ENCODE results near the gene CCNYL1.

The CCNYL1 gene

GRCh38 chr2:207767461-207768167 lies 56.2 kb downstream of the CCNYL1 start:
- no peak for DNase-seq

DNA sequence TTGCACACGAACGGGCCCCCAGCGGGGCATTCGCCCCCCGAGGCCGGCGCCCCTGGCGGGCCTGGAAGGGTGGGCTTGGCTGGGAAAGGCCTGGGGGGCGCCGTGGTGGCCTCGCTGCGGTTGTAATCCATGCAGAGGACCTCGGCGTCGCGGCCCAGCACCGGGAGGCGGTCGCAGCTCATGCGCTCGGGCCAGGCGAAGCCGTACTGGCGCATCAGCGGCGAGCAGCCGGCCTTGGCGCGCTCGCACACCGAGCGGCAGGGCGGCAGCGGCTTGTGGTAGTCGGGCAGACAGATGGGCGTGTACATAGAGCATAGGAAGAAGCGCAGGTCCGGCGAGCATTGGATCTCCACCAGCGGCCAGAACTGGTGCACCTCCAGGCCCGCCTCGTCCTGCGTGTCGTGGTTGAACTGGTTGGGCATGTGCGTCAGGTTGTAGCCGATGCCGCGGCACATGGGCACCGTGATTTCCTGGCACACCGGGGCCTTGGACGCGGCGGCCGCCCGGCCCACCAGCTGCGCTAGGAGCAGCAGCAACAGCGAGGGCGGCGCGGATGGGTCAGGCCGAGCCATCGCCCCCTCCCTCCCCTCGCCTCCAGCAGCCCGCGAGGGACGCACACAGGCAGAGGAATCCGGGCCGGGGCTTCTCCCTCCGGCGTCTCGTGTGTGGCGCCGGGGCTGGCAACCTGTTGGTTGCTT lies 56.9 kb downstream of the CCNYL1 start:
- DNase-seq = no peak

GRCh38 chr2:207768866-207769596 lies 57.6 kb downstream of the CCNYL1 start:
- peak; percentile 20 for DNase-seq

DNA sequence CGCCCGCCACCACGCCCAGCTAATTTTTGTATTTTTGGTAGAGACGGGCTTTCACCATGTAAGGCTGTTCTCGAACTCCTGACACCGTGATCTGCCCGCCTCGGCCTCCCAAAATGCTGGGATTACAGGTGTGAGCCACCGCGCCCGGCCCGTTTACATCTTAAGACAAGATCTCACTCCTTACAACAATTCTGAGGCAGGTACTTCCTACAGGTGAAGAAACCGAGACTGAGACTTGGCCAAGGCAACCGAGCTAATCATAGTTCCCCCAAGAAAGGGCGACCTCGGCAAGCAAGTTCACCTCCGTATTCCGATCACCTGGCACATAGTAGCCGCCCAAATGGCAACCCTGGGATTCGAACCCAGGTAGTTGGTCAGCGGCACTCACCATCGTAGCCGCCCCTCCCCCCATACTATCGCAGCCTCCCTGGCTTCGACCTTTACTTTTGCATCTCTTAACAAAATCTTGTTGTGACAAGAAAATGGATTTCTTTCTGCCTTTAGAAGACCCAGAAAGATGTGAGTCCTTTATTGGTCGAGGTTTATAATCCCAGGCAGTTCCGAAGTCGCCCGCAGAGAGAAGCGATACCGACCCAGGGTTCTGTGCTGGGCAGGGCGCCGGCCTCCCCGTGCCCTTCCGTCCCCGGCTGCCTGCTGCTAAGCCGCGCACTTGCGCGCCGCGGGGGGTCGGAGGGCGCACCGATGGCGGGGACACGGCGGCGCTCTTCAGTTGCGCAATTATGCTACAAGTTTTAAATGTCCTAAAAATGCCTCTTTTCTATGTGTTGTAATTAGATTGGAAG lies 59.4 kb downstream of the CCNYL1 start:
- DNase-seq = no peak

- no peak for DNase-seq
Observed at GRCh38 chr2:207771421-207771820, 60.0 kb downstream of the CCNYL1 start.

DNA sequence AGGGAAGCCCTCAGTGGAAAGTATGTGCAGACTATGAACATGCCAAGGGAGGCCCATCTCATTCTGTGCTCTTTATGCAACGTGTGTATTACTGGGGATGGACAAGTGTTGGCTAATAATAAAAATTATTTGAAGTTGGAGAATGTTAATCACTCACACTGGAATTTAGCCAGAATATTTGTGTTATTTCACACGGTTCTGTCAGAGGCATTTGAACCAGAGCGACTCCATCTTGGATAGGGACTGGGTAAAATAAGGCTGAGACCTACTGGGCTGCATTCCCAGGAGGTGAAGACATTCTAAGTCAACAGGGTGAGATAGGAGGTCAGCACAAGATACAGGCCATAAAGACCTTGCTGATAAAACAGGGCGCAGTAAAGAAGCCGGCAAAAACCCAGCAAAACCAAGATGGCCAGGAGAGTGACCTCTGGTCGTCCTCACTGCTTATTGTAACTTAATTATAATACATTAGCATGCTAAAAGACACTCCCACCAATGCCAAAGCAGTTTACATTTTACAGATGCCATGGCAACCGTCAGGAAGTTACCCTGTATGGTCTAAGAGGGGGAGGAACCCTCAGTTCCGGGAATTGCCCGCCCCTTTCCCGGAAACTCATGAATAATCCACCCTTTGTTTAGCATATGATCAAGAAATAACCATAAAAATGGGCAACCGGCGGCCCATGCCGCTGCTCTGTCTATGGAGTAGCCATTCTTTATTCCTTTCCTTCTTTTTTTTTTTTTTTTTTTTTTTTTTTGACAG lies 60.8 kb downstream of the CCNYL1 start:
- peak; percentile 8 for DNase-seq

GRCh38 chr2:207772844-207773205 lies 61.4 kb downstream of the CCNYL1 start:
- no peak for DNase-seq

DNA sequence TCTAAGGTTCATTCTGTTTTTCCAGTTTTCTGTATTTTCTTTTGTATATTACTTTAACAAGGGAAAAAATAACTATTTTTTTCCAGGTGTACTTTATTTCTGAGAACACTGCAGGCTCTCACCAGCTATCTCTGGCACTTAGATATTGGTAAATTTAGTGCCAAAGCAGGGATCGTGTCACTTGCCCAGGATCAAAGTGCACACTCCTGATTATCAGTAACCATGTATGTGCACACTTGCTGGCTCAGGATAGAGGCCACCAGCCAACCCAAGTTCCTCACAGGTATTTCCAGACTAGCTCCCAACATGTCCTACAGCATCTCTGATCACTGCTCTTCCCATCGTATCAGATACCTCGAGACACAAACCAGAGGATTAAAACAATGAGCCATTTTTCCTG lies 64.0 kb downstream of the CCNYL1 start:
- no peak for DNase-seq

DNA sequence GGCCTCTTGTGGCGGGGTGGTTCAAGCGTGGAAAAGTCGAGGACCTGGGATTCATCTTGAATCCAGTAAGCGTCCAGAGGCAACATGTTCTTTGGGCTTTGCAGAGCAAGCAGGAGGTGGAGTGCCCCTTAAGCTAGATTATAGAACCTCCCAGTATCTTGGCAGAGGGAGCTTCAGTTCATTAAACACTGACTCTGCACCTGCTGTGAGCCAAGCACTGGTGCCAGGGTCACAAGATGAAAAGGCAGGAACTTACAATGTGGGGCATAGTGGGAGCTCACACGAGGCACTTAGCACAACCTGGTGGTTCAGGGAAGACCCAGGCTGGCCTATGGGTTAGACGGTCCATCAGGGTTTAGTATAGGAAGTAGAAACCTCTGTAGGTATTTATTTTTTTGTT lies 65.7 kb downstream of the CCNYL1 start:
- no peak for DNase-seq

DNA sequence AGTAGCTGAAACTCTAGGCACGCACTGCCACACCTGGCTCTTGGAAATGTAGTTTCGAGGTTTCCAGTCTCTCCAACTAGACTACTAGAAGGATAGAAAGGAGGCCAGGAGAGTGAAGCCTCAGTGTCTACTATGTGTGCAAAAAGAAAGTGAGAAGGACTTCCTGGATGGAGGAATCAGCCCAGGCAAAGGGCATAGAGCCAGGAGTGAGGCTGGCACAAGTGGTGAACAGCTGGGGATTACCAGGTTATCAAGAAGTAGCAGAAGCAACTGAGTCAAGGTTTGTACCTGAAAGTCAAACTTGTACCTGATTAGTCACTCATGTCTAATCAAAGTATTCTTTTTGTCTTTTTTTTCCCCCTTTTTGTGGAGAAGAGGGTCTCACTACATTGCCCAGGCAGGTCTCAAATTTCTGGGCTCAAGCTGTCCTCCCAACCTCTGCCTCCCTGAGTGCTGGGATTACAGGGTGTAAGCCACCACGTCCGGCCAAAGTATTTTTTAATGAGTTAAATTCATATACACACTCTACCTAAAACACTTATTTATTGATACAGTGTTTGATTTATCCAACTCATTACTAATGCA lies 67.0 kb downstream of the CCNYL1 start:
- DNase-seq = no peak

DNA sequence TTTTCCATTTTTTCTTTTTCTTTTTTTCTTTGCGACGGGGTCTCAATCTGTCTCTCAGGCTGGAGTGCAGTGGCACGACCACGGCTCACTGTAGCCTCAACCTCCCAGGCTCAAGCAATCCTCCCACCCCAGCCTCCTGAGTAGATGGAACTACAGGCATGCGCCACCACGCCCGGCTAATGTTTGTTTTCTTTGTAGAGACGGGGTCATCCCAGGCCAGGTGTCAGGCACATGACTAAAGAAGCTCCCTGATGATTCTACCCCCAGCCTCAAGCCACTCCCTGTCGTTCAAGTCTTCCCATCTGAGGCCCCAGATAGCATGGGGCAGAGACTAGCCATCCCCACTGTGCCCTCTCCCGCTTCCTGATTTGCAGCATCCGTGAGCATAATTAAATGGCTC lies 68.1 kb downstream of the CCNYL1 start:
- DNase-seq = no peak

GRCh38 chr2:207782238-207783030 lies 71.0 kb downstream of the CCNYL1 start:
- no peak for DNase-seq

- no peak for DNase-seq
Observed at GRCh38 chr2:207783514-207783913, 72.1 kb downstream of the CCNYL1 start.

DNA sequence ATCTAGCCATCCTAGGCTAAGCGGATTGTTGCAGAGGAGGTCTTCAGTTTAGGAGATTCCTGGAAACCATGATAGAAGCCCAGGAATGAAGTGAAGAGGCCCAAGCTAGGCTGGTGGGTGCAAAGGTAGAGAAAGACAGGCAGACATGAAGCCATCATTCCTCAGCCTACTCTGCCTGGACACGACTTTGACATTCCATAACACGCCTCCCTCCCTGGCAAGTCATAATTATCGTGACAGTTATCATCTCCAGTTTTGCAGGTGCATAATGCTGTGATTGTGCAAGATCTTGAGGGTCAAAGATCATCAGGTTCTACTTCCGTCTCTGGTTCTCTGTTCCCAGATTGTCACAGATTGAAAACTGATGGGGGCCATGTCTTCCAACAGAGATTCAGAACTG lies 73.5 kb downstream of the CCNYL1 start:
- no peak for DNase-seq

DNA sequence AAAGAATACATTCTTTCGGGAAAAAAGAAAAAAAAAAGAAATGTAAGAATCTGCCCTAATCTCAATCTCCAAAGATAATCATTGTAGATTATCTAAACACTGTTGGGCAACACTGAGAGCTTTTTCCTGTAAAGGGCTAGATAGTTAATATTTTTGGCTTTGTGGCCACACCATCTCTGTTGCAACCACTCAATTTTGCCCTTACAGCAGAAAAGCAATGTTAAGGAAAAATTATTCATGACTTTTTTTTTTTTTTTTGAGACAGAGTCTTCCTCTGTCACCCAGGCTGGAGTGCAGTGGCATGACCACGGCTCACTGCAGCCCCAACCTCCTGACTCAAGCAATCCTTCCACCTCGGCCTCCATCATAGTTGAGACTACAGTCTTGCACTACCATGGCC lies 75.6 kb downstream of the CCNYL1 start:
- no peak for DNase-seq

DNA sequence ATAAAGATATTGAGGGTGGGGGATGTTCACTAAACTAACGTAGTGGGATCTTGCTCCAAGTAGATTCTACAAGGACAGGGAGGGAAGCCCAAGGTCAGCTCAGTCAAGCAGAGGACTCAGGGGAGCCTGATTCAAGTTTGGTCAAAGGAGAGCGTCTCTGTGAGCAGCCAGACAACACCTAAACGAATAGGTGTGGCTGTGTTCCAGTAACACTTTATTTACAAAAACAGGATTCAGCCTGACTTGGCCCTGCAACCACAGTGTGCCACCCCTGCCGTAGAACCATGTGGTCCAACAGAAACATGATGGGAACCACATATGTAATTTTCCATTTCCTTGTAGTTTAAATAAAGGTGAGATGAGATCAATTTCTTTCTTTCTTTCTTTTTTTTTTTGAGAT lies 76.4 kb downstream of the CCNYL1 start:
- no peak for DNase-seq

- DNase-seq = no peak
Observed at GRCh38 chr2:207790898-207791297, 79.5 kb downstream of the CCNYL1 start.

- no peak for DNase-seq
Observed at GRCh38 chr2:207791579-207792243, 80.3 kb downstream of the CCNYL1 start.

DNA sequence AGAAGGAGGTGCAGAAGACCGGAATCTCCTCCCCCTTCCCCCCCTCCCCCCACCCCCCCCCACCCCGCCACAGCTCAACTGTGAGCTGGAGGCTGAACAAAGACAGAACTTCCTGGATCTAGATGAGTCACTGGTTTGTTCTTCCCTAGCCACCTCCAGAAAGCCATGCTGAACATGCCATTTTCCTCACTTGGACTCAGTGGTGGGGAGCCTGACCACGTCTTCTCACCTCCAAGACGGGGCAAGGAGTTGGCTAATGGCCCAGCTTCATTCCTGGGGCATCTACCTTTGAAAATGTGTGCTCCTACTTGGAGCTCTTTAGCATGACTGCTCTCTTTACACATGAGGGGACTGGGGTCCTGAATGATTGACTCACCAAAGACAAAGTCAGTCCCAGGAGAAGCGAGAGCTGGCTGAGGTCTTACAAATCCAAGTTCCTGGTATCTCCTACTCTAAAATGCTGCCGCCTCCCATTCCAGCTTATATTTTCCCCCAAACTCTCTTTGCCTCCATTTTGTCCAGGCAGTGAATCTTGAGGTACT lies 80.9 kb downstream of the CCNYL1 start:
- no peak for DNase-seq

DNA sequence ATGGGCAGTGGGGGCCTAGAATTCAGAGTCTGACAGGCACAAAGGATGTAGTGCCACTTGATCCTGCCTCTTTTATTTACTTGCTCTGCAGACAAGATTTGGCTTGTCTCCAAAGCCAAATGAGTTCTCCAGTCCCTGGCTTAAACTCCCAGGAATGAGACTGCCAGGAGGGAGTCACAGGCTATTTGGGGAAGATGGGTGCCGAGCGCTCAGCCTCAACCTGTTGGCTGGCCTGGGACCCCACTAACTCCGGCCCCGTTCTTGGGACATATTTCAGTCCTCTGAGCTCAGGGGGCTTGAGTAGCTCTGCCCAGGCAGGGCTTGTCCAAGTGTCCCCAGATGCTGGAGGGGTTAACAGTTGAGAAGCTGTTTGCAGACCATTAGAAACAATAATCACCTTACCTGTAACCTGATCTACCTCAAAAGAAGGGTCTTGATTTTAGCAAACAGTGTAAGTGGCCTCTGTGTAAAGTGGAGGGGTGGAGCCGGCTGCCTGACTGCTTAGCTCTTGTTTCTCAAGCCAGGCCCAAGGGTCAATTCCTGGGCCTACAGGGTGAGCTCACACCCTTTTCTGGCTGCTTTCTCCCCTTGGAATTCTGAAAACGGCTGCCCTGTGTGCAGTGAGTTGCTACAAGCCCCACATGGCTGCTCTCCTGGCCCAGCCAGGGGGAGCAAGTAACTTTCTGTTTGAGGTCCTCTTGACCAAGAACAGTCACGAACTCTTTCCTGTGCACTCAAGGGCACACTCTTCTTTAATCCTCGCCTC lies 85.3 kb downstream of the CCNYL1 start:
- no peak for DNase-seq

All from stimulated activated naive CD4-positive, alpha-beta T cell treated with Interleukin-2 at 50 U/mL for 16 hours (primary cell).